ENCODE data around the gene ZNF789.

ZNF789 gene

DNA sequence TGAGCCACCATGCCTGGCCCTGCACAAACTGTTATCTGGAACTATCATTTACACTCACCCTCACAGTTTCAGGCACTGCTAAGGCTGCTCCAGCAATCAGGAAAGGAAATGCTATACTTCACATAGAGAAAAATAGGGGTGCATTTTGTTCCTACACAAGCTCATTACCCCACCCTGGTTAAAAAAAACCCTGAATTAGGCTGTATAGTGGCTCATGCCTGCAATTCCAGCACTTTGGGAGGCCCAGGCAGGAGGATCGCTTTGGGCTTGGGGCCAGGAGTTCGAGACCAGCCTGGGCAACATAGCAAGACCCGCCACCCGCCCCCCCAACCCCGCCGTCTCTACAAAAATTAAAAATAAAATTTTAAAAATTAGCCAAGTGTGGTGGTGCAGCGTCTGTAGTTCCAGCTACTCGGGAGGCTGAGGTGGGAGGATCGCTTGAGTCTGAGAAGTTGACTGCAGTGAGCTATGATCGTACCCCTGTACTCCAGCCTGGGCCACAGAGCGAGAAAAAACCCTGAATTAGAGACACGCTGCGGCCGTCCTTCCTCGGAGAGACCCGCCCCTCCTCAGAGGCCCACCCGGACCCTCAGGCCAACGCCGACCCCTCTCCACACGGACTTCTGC is 34.6 kb upstream of the ZNF789 start:
- H2AFZ ChIP-seq (ENCODE audit: low read length): peak overlapping the region; percentile 94
- H4K20me1 ChIP-seq (ENCODE audit: insufficient read depth, low read length, poor library complexity, severe bottlenecking): peaks cover 30% of the 10 kb centered on the region
- peak overlapping the region; percentile 87 for H3K4me3 ChIP-seq (ENCODE audit: low read length, poor library complexity, severe bottlenecking)

DNA sequence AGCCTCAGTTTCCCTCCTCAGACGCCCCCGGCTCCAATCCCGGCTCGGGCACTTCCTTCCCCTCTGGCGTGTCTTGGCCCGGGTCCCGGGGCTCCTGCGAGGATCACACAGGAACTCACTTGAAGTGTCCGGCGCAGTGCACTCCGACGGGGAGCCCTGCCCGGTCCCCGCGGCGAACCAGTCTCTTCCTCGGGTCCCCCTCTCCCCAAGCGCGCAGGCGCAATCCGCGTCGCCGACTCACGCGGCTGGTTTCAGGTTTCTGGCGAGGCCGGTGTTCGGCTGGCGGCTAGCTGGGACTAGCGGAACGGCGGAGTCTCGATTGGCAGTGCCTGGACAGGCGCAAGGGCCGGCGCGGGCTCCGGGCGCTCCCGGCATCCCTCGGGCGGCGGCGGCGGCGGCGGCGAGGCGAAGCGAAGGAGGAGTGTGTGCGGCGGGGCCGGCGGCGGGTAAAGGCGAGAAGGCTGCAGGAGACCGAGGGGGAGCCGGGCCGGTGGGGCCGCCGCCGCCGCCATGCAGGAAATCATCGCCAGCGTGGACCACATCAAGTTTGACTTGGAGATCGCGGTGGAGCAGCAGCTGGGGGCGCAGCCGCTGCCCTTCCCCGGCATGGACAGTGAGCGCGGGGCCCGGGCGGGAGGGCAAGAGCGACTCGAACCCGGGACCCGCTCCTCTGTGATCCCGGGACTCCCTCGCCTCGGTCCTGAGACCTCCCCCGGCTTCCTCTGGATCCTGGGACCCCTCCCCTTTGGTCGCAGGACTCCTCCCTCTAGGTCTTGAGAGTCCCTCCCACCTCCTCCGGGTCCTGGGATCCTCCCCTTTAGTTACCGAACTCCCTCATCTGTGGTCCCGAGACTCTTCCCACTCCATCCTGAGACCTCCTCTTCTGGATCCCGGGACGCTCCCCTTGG is 33.9 kb upstream of the ZNF789 start, which contains the start of the genes CPSF4 and PTCD1:
CPSF4 (plus strand) TSS at position 371 of the 908 bp plus-strand sequence; CDS start at position 511, 140 bp downstream.
PTCD1 (minus strand) TSS at position 226 of the 908 bp plus-strand sequence. CDS start 3,556 bp downstream, outside the sequence.
- peak within 1 kb of the TSS; percentile 87 for H3K9ac ChIP-seq (ENCODE audit: low read depth, low read length, poor library complexity, severe bottlenecking)
- no peaks in the 10 kb centered on the region for H3K27me3 ChIP-seq (ENCODE audit: insufficient read depth, low read length, poor library complexity, severe bottlenecking)
- TF ChIP-seq, protein P1, sequence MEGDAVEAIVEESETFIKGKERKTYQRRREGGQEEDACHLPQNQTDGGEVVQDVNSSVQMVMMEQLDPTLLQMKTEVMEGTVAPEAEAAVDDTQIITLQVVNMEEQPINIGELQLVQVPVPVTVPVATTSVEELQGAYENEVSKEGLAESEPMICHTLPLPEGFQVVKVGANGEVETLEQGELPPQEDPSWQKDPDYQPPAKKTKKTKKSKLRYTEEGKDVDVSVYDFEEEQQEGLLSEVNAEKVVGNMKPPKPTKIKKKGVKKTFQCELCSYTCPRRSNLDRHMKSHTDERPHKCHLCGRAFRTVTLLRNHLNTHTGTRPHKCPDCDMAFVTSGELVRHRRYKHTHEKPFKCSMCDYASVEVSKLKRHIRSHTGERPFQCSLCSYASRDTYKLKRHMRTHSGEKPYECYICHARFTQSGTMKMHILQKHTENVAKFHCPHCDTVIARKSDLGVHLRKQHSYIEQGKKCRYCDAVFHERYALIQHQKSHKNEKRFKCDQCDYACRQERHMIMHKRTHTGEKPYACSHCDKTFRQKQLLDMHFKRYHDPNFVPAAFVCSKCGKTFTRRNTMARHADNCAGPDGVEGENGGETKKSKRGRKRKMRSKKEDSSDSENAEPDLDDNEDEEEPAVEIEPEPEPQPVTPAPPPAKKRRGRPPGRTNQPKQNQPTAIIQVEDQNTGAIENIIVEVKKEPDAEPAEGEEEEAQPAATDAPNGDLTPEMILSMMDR (conservative IDR thresholded peaks at IDR 0.05; ENCODE audit: low read length): no peak
- TF ChIP-seq EZH2phosphoT487 (IDR thresholded peaks at IDR 0.05; ENCODE audit: borderline replicate concordance): no peak
- H3K4me3 ChIP-seq (ENCODE audit: low read length, poor library complexity, severe bottlenecking): peak within 1 kb of the TSS; percentile 87
- H3K4me1 ChIP-seq (ENCODE audit: insufficient read depth, low read length, poor library complexity, severe bottlenecking): peaks cover 25% of the 10 kb centered on the region
- H3K9me3 ChIP-seq (ENCODE audit: insufficient read depth, low read depth, low read length): no peaks in the 10 kb centered on the region
- no peaks in the 10 kb centered on the region for H3F3A ChIP-seq (ENCODE audit: low read depth)
- H3K79me2 ChIP-seq (ENCODE audit: insufficient read depth, low read length): peaks cover 69% of the 10 kb centered on the region
- peak within 1 kb of the TSS; percentile 94 for H2AFZ ChIP-seq (ENCODE audit: low read length)
- H4K20me1 ChIP-seq (ENCODE audit: insufficient read depth, low read length, poor library complexity, severe bottlenecking): peaks cover 30% of the 10 kb centered on the region
- H3K36me3 ChIP-seq (ENCODE audit: insufficient read depth, low read length): peaks cover 4% of the 10 kb centered on the region; the same call in 1 of the 2 replicates
- H3K4me2 ChIP-seq (ENCODE audit: low read depth, low read length, poor library complexity, severe bottlenecking): peak within 1 kb of the TSS; percentile 87
- no peaks in the 10 kb centered on the region for H3K9me2 ChIP-seq (replicated peaks; ENCODE audit: low read depth, low read length)

More for the DNA sequence above, 34.6 kb upstream of the ZNF789 start:
- Histone ChIP-seq H3K79me2 (ENCODE audit: insufficient read depth, low read length) (peaks cover 69% of the 10 kb centered on the region), H3K4me1 (ENCODE audit: insufficient read depth, low read length, poor library complexity, severe bottlenecking) (peaks cover 25% of the 10 kb centered on the region), H3K9ac (ENCODE audit: low read depth, low read length, poor library complexity, severe bottlenecking) (peak overlapping the region; percentile 87), H3K36me3 (ENCODE audit: insufficient read depth, low read length) (peaks cover 7% of the 10 kb centered on the region; the same call in 1 of the 2 replicates), H3K9me2 (replicated peaks; ENCODE audit: low read depth, low read length) (no peaks in the 10 kb centered on the region), H3K9me3 (ENCODE audit: insufficient read depth, low read depth, low read length) (no peaks in the 10 kb centered on the region), H3K4me2 (ENCODE audit: low read depth, low read length, poor library complexity, severe bottlenecking) (peak overlapping the region; percentile 77), H3F3A (ENCODE audit: low read depth) (no peaks in the 10 kb centered on the region), H3K27me3 (ENCODE audit: insufficient read depth, low read length, poor library complexity, severe bottlenecking) (no peaks in the 10 kb centered on the region)
- TF ChIP-seq, protein P1 (conservative IDR thresholded peaks at IDR 0.05; ENCODE audit: low read length): no peak
- TF ChIP-seq EZH2phosphoT487 (IDR thresholded peaks at IDR 0.05; ENCODE audit: borderline replicate concordance): no peak

DNA sequence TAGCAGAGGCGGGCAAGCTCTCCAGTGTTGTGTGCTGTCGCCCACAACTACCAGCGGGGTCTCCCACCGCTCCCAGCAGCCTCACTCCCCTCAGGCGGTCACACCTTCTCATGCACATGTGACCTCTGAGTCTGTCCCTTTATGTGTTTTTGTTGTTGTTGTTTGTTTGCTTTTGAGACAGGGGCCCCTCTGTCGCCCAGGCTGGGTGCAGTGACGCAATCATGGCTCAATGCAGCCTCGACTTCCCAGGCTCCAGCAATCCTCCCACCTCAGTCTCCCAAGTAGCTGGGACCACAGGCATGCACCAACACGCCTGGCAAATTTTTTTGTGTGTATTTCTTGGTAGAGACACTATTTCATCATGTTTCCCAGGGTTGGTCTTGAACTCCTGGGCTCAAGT is 32.5 kb upstream of the ZNF789 start:
- peak overlapping the region; percentile 87 for H3K9ac ChIP-seq (ENCODE audit: low read depth, low read length, poor library complexity, severe bottlenecking)
- peaks cover 68% of the 10 kb centered on the region for H3K79me2 ChIP-seq (ENCODE audit: insufficient read depth, low read length)

More for the DNA sequence above, 32.5 kb upstream of the ZNF789 start:
- H3K9me3 ChIP-seq (ENCODE audit: insufficient read depth, low read depth, low read length): no peaks in the 10 kb centered on the region
- TF ChIP-seq, protein P1 (conservative IDR thresholded peaks at IDR 0.05; ENCODE audit: low read length): no peak
- no peak for TF ChIP-seq EZH2phosphoT487 (IDR thresholded peaks at IDR 0.05; ENCODE audit: borderline replicate concordance)
- H4K20me1 ChIP-seq (ENCODE audit: insufficient read depth, low read length, poor library complexity, severe bottlenecking): peaks cover 30% of the 10 kb centered on the region
- H3K9me2 ChIP-seq (replicated peaks; ENCODE audit: low read depth, low read length): no peaks in the 10 kb centered on the region
- peaks cover 9% of the 10 kb centered on the region; the same call in 1 of the 2 replicates for H3K36me3 ChIP-seq (ENCODE audit: insufficient read depth, low read length)
- H3K27me3 ChIP-seq (ENCODE audit: insufficient read depth, low read length, poor library complexity, severe bottlenecking): no peaks in the 10 kb centered on the region
- no peaks in the 10 kb centered on the region for H3F3A ChIP-seq (ENCODE audit: low read depth)
- H3K4me3 ChIP-seq (ENCODE audit: low read length, poor library complexity, severe bottlenecking): peak overlapping the region; percentile 87
- H2AFZ ChIP-seq (ENCODE audit: low read length): no peak overlapping the region
- peak overlapping the region; percentile 87 for H3K4me2 ChIP-seq (ENCODE audit: low read depth, low read length, poor library complexity, severe bottlenecking)
- H3K4me1 ChIP-seq (ENCODE audit: insufficient read depth, low read length, poor library complexity, severe bottlenecking): peaks cover 25% of the 10 kb centered on the region

Measured in Loucy (cell line).